Astrocyte of the spinal cord (primary cell): ENCODE data around the gene TNRC6B.

Experiments
- DNase-seq: peaks from one replicate; pipeline ENCODE4 v3.0.0; 2011; ENCODE audit warnings: low read depth, low spot score
- H3K4me3 ChIP-seq: 2 replicates; pipeline ENCODE4 v1.5.1; 2011; ENCODE audit warnings: low read depth, mild to moderate bottlenecking, low read length, moderate library complexity
- CTCF ChIP-seq: IDR thresholded peaks from 2 replicates; pipeline ENCODE4 v1.5.1; 2012; ENCODE audit warnings: low read depth, mild to moderate bottlenecking, low read length, inconsistent platforms
- in situ Hi-C: cut with HindIII; loops from 2 replicates; pipeline ENCODE4 v1.10.0; 2017; ENCODE audit warnings: low sequenced_read_pairs

The TNRC6B gene

DNA sequence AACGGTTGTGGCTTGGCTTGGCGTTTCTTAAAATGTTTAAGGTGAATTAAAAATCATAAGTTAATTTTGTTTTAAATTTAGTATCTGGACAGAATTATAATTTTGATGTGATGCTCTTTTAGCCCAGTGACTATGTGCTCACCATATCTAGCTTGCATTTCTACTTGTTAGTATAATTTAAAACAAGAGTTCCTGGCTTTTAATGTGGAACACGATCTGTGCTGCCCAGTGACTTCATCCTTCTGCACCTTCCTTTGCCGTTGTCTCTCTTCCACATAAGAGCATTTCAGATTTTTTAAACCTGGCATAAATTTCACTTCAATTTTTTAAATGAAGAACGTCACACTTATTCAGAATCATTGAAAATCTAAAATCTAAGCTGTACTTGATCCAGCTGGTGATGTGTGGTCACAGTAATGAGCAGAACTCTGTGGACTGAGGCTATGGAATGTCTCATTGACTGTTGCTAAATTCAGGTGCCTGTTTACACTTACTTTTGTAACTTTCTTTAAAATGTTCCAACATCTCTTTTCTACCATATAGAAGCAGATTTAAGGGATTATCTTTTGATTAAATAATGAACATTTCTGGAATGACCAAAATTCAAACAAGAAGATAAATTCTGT, 93.1 kb downstream of the TNRC6B start:
- in situ Hi-C loops, result no loop called here
- H3K4me3 ChIP-seq, result no peak overlapping the region
- DNase-seq, result no peak
- TF ChIP-seq CTCF, result no peak

- no peak overlapping the region for H3K4me3 ChIP-seq
- no peak for DNase-seq
- no peak for TF ChIP-seq CTCF
- in situ Hi-C loops, result no loop called here
These were observed 93.7 kb downstream of the TNRC6B start for GRCh38 chr22:40271440-40271839.

- TF ChIP-seq CTCF, result no peak
- H3K4me3 ChIP-seq, result no peak overlapping the region
- in situ Hi-C loops, result no loop called here
- DNase-seq, result no peak
These were observed 95.6 kb downstream of the TNRC6B start for GRCh38 chr22:40273319-40273718.

- TF ChIP-seq CTCF, result no peak
- peak; percentile 60 for DNase-seq
- H3K4me3 ChIP-seq, result peak overlapping the region; percentile 41
- in situ Hi-C loops, result no loop called here
These were observed 99.5 kb downstream of the TNRC6B start for GRCh38 chr22:40276996-40277823.

DNA sequence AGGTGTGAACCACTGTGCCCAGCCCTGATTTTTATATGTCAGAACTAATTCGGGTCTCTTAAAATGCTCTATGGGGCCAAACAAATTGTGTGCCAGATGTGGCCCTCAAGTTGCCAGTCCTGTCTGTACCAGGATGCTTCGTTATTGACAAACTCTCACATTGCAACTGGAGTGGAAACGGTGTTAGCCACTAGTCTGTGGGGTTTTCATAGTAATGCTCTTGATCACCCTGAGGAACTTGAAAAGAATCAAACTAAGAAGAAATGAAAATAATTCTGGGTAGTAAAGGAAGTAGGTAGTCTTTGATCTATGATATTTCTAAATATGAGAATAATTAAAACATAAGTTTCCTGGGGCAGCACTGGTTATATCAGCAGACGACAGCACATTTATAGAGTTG, 101.3 kb downstream of the TNRC6B start:
- TF ChIP-seq CTCF, result no peak
- in situ Hi-C loops, result no loop called here
- no peak for DNase-seq
- H3K4me3 ChIP-seq, result no peak overlapping the region

- in situ Hi-C loops, result no loop called here
These were observed 104.0 kb downstream of the TNRC6B start for GRCh38 chr22:40281717-40282116.

More at GRCh38 chr22:40281717-40282116, 104.0 kb downstream of the TNRC6B start:
- TF ChIP-seq CTCF, result no peak
- no peak for DNase-seq
- no peak overlapping the region for H3K4me3 ChIP-seq
